ENCODE data around the gene BTBD17.

The BTBD17 gene

GRCh38 chr17:74358697-74359096, 3.0 kb downstream of the BTBD17 start:
- no peak for DNase-seq (ENCODE audit: low spot score)

- no peak for DNase-seq (ENCODE audit: low spot score)
Observed at GRCh38 chr17:74357466-74357809, 4.2 kb downstream of the BTBD17 start.

- DNase-seq (ENCODE audit: low spot score) = no peak
Observed at GRCh38 chr17:74356646-74357465, 4.8 kb downstream of the BTBD17 start.

- DNase-seq (ENCODE audit: low spot score) = no peak
Observed at GRCh38 chr17:74355065-74355464, 6.6 kb downstream of the BTBD17 start.

- DNase-seq (ENCODE audit: low spot score) = no peak
Observed at GRCh38 chr17:74354561-74354960, 7.1 kb downstream of the BTBD17 start.

- no peak for DNase-seq (ENCODE audit: low spot score)
Observed at GRCh38 chr17:74354123-74354522, 7.5 kb downstream of the BTBD17 start.

- no peak for DNase-seq (ENCODE audit: low spot score)
Observed at GRCh38 chr17:74353446-74354060, 8.1 kb downstream of the BTBD17 start.

GRCh38 chr17:74351552-74352210, 10.0 kb downstream of the BTBD17 start:
- DNase-seq (ENCODE audit: low spot score) = no peak

- no peak for DNase-seq (ENCODE audit: low spot score)
Observed at GRCh38 chr17:74350486-74350885, 11.2 kb downstream of the BTBD17 start.

- no peak for DNase-seq (ENCODE audit: low spot score)
Observed at GRCh38 chr17:74349120-74349519, 12.5 kb downstream of the BTBD17 start.

- no peak for DNase-seq (ENCODE audit: low spot score)
Observed at GRCh38 chr17:74347646-74348045, 14.0 kb downstream of the BTBD17 start.

- DNase-seq (ENCODE audit: low spot score) = no peak
Observed at GRCh38 chr17:74345433-74346241, 16.0 kb downstream of the BTBD17 start.

GRCh38 chr17:74344658-74345057, 17.0 kb downstream of the BTBD17 start:
- no peak for DNase-seq (ENCODE audit: low spot score)

GRCh38 chr17:74343526-74344284, 18.0 kb downstream of the BTBD17 start:
- DNase-seq (ENCODE audit: low spot score) = no peak

GRCh38 chr17:74343121-74343520, 18.5 kb downstream of the BTBD17 start:
- DNase-seq (ENCODE audit: low spot score) = no peak

GRCh38 chr17:74342224-74342623, 19.4 kb downstream of the BTBD17 start:
- no peak for DNase-seq (ENCODE audit: low spot score)

- peak; percentile 76 for DNase-seq (ENCODE audit: low spot score)
Observed at GRCh38 chr17:74340470-74341023, 21.1 kb downstream of the BTBD17 start.

GRCh38 chr17:74339537-74340195, 22.0 kb downstream of the BTBD17 start:
- no peak for DNase-seq (ENCODE audit: low spot score)

- peak; percentile 85 for DNase-seq (ENCODE audit: low spot score)
Observed at GRCh38 chr17:74337834-74338500, 23.7 kb downstream of the BTBD17 start.

GRCh38 chr17:74336307-74336706, 25.4 kb downstream of the BTBD17 start:
- no peak for DNase-seq (ENCODE audit: low spot score)

All from globus pallidus (tissue), 1 donor.